ENCODE data around the gene PSMF1. TPM values are rescaled to one million over a fixed set of nuclear protein-coding genes. Genes with fewer than 3 reads are reported as not detected.

Gene PSMF1
- total RNA-seq, 6 donors from 2014 or later, result 36.7 to 158 (median 105) TPM

- H3K4me1 ChIP-seq, result no peaks in the 10 kb centered on the region
- 70 to 94% methylated on average over 3 to 6 of the region's 6 CpGs for WGBS, 2 donors
- TF ChIP-seq POLR2AphosphoS5 (IDR thresholded peaks at IDR 0.05) (no peak), CTCF (IDR thresholded peaks at IDR 0.05) (no peak), EP300 (IDR thresholded peaks at IDR 0.05) (no peak)
- no peaks in the 10 kb centered on the region for H3K9me3 ChIP-seq
- H3K27ac ChIP-seq, result peak overlapping the region in 1 of 4 donors; percentile 23
- DNase-seq (no peak), ATAC-seq (ENCODE audit: low FRiP score in 2 of 2) (no peak)
- H3K36me3 ChIP-seq, result no peaks in the 10 kb centered on the region
- no peak overlapping the region for H3K4me3 ChIP-seq
- no peaks in the 10 kb centered on the region for H3K27me3 ChIP-seq
These were observed 23.7 kb upstream of the PSMF1 start for GRCh38 chr20:1094751-1095150.

- Histone ChIP-seq H3K27ac (no peak overlapping the region), H3K4me3 (no peak overlapping the region), H3K9me3 (peaks cover 0 to 8% (median 2%) of the 10 kb centered on the region in 4 donors), H3K27me3 (no peaks in the 10 kb centered on the region), H3K36me3 (no peaks in the 10 kb centered on the region), H3K4me1 (no peaks in the 10 kb centered on the region)
- no peak for TF ChIP-seq EP300 (IDR thresholded peaks at IDR 0.05)
- no peak for TF ChIP-seq POLR2AphosphoS5 (IDR thresholded peaks at IDR 0.05)
- no peak for TF ChIP-seq POLR2A (IDR thresholded peaks at IDR 0.05)
- no peak for TF ChIP-seq CTCF (IDR thresholded peaks at IDR 0.05)
- ATAC-seq (ENCODE audit: low FRiP score in 2 of 2) (no peak), DNase-seq (no peak)
These were observed 16.9 kb upstream of the PSMF1 start for GRCh38 chr20:1101533-1101932.

GRCh38 chr20:1102016-1102415 is 16.4 kb upstream of the PSMF1 start:
- no peak for ATAC-seq (ENCODE audit: low FRiP score in 2 of 2)
- no peak overlapping the region for H3K27ac ChIP-seq

GRCh38 chr20:1103751-1104150 is 14.7 kb upstream of the PSMF1 start:
- TF ChIP-seq CTCF (IDR thresholded peaks at IDR 0.05) (no peak), EP300 (IDR thresholded peaks at IDR 0.05) (no peak), POLR2A (IDR thresholded peaks at IDR 0.05) (no peak)
- Histone ChIP-seq H3K27ac (no peak overlapping the region), H3K9me3 (peaks cover 0 to 8% (median 2%) of the 10 kb centered on the region in 4 donors), H3K4me3 (no peak overlapping the region), H3K36me3 (no peaks in the 10 kb centered on the region), H3K27me3 (no peaks in the 10 kb centered on the region), H3K4me1 (no peaks in the 10 kb centered on the region)
- no peak for ATAC-seq (ENCODE audit: low FRiP score in 2 of 2)
- 73 to 75% methylated on average over 3 of the region's 3 CpGs for WGBS, 2 donors
- DNase-seq, result no peak

More at GRCh38 chr20:1102016-1102415, 16.4 kb upstream of the PSMF1 start:
- TF ChIP-seq POLR2AphosphoS5 (IDR thresholded peaks at IDR 0.05) (no peak), POLR2A (IDR thresholded peaks at IDR 0.05) (no peak), CTCF (IDR thresholded peaks at IDR 0.05) (no peak), EP300 (IDR thresholded peaks at IDR 0.05) (no peak)
- Histone ChIP-seq H3K27me3 (no peaks in the 10 kb centered on the region), H3K36me3 (no peaks in the 10 kb centered on the region), H3K4me3 (no peak overlapping the region), H3K9me3 (peaks cover 0 to 8% (median 2%) of the 10 kb centered on the region in 4 donors), H3K4me1 (no peaks in the 10 kb centered on the region)
- DNase-seq, result no peak

GRCh38 chr20:1105599-1106194 is 12.7 kb upstream of the PSMF1 start:
- peak in 1 of 2 donors; percentile 21 for ATAC-seq (ENCODE audit: low FRiP score in 2 of 2)

More at GRCh38 chr20:1105599-1106194, 12.7 kb upstream of the PSMF1 start:
- no peak for DNase-seq
- Histone ChIP-seq H3K27ac (no peak overlapping the region), H3K27me3 (no peaks in the 10 kb centered on the region), H3K4me1 (no peaks in the 10 kb centered on the region), H3K9me3 (peaks cover 0 to 8% (median 2%) of the 10 kb centered on the region in 4 donors), H3K4me3 (no peak overlapping the region), H3K36me3 (no peaks in the 10 kb centered on the region)
- 84 to 90% methylated on average over 5 to 6 of the region's 6 CpGs for WGBS, 2 donors
- no peak for TF ChIP-seq POLR2A (IDR thresholded peaks at IDR 0.05)
- peak in 1 of 2 donors; percentile 21 for TF ChIP-seq POLR2AphosphoS5 (IDR thresholded peaks at IDR 0.05)
- no peak for TF ChIP-seq CTCF (IDR thresholded peaks at IDR 0.05)

Measured in upper lobe of left lung (tissue), 6 donors.